A549 (cell line): Measurements from ENCODE around the gene ZNF280A. TPM values are rescaled to one million over a fixed set of nuclear protein-coding genes. Genes with fewer than 3 reads are reported as not detected.

Experiments
- ATAC-seq, 2 experiments: fragments of 200-7000 bp in 1 of 2; fragments of >200 bp in 1 of 2; cut with Nextera tagmentation in 1 of 2; cut with Tn5 transposase in 1 of 2; 3 replicates each; pipeline versions ENCODE4 v1.8.0 to v1.9.1; 2018 to 2020; ENCODE audit warnings: mild to moderate bottlenecking in 1 of 2, moderate library complexity in 1 of 2
- CTCF ChIA-PET: fragments of 300-600 bp; sonication (Branson Sonifier 250); formaldehyde crosslinking; extraction: SDS; loops from one replicate; lab custom pipeline; 2021; ENCODE audit warnings: antibody characterized with exemption, inconsistent platforms; lab: Yijun Ruan, JAX
- POLR2A ChIA-PET: fragments of 350-600 bp; formaldehyde crosslinking; extraction: SDS; loops from one replicate; lab custom pipeline; 2021; ENCODE audit warnings: antibody characterized with exemption, inconsistent platforms; lab: Yijun Ruan, JAX
- DNase-seq, 2 experiments: peaks; one replicate each; pipeline versions ENCODE4 v3.0.0 to v3.0.0-alpha.2; 2011 to 2016; ENCODE audit warnings: low read depth in 1 of 2, low spot score in 1 of 2
- FAIRE-seq: peaks from 2 replicates; lab custom pipeline; 2011; peaks lifted over from hg19 to GRCh38; lab: Jason Lieb, UNC
- H3K27ac ChIP-seq, 2 experiments: fragments of >200 bp; sonication (Bioruptor Twin); formaldehyde crosslinking; 3 replicates each; pipeline ENCODE4 v1.5.1; 2016 to 2017
- H3K4me1 ChIP-seq: fragments of >200 bp; sonication (Bioruptor Twin); formaldehyde crosslinking; 3 replicates; pipeline ENCODE4 v1.6.1; 2016
- H3K4me2 ChIP-seq: fragments of >200 bp; sonication (Bioruptor Twin); formaldehyde crosslinking; 3 replicates; pipeline ENCODE4 v1.6.1; 2016
- H3K4me3 ChIP-seq: fragments of >200 bp; sonication (Bioruptor Twin); formaldehyde crosslinking; 3 replicates; pipeline ENCODE4 v1.5.1; 2016
- H3K9me3 ChIP-seq: fragments of >200 bp; sonication (Bioruptor Twin); formaldehyde crosslinking; 3 replicates; pipeline ENCODE4 v1.6.1; 2016
- EP300 ChIP-seq, 2 experiments: fragments of >200 bp; sonication (Bioruptor Twin); formaldehyde crosslinking; IDR thresholded peaks; 2 replicates in 1 of 2; 3 replicates in 1 of 2; pipeline ENCODE4 v1.6.1; 2016 to 2017
- FOSL2 ChIP-seq, 2 experiments: fragments of 450-650 bp in 1 of 2; fragments of >200 bp in 1 of 2; sonication (Bioruptor Twin) in 1 of 2; formaldehyde crosslinking; IDR thresholded peaks; 2 replicates each; pipeline versions ENCODE4 v1.5.0 to v1.6.1; 2016 to 2020; ENCODE audit warnings: mild to moderate bottlenecking in 1 of 2, moderate library complexity in 1 of 2
- HOXA7 ChIP-seq: fragments of 250-450 bp; sonication (Bioruptor Pico); IDR thresholded peaks from 2 replicates; pipeline ENCODE4 v1.5.0; 2020; ENCODE audit warnings: mild to moderate bottlenecking, moderate library complexity
- HOXB5 ChIP-seq: fragments of 250-450 bp; sonication (Bioruptor Pico); IDR thresholded peaks from 2 replicates; pipeline ENCODE4 v1.5.0; 2020; ENCODE audit warnings: mild to moderate bottlenecking, moderate library complexity
- JUNB ChIP-seq: fragments of >200 bp; sonication (Bioruptor Twin); formaldehyde crosslinking; IDR thresholded peaks from 2 replicates; pipeline ENCODE4 v1.6.1; 2016
- MAZ ChIP-seq: fragments of 150-350 bp; IDR thresholded peaks from 2 replicates; pipeline ENCODE4 v1.6.1; 2014; ENCODE audit warnings: antibody characterized with exemption, low read depth, low read length, borderline replicate concordance
- RAD21 ChIP-seq, 2 experiments: fragments of >200 bp in 1 of 2; sonication (Bioruptor Twin) in 1 of 2; formaldehyde crosslinking in 1 of 2; IDR thresholded peaks in 1 of 2; conservative IDR thresholded peaks in 1 of 2; 2 replicates in 1 of 2; 3 replicates in 1 of 2; pipeline ENCODE4 v1.6.1; 2012 to 2018; ENCODE audit warnings: inconsistent platforms in 1 of 2
- RARB ChIP-seq: fragments of 250-450 bp; sonication (Bioruptor Pico); IDR thresholded peaks from 2 replicates; pipeline ENCODE4 v1.8.0; 2021; ENCODE audit warnings: mild to moderate bottlenecking, moderate library complexity
- REST ChIP-seq: fragments of 200-600 bp; sonication (generic); IDR thresholded peaks from 2 replicates; pipeline ENCODE4 v1.6.1; 2016; ENCODE audit warnings: antibody characterized with exemption, mild to moderate bottlenecking, moderate library complexity
- SREBF2 ChIP-seq: fragments of 450-650 bp; IDR thresholded peaks from 2 replicates; pipeline ENCODE4 v1.6.1; 2014; ENCODE audit warnings: mild to moderate bottlenecking, moderate library complexity
- ZSCAN20 ChIP-seq: fragments of 250-450 bp; sonication (Bioruptor Pico); IDR thresholded peaks from 2 replicates; pipeline ENCODE4 v1.8.0; 2022; ENCODE audit warnings: mild to moderate bottlenecking, moderate library complexity
- WGBS: methylation state at CpG from one replicate; pipeline ENCODE4 v1.1.6; 2017; ENCODE audit errors: missing lambda C conversion rate; 5-methylcytosine and 5-hydroxymethylcytosine counted together
- polyA plus RNA-seq, 4 experiments: library from polyadenylated mRNA; depleted of rRNA in 3 of 4; stranded (reverse); fragments of >200 nt; fragmentation: RNase III in 1 of 4; extraction: RNeasy Plus Mini Kit Qiagen cat#74134 plus additional on column Dnase treatment in 1 of 4; gene quantifications; 2 replicates in 3 of 4; 3 replicates in 1 of 4; pipeline ENCODE4 v1.2.3, GENCODE V29; 2011 to 2017
- TF ChIP-seq, protein P1 (sequence below): fragments of 450-650 bp; IDR thresholded peaks from 2 replicates; pipeline ENCODE4 v1.6.1; 2014; ENCODE audit warnings: antibody characterized with exemption
- TF ChIP-seq, protein P2 (sequence below): IDR thresholded peaks from 2 replicates; pipeline ENCODE4 v1.6.1; 2012
- TF ChIP-seq, protein P3 (sequence below): fragments of 250-450 bp; sonication (Bioruptor Pico); IDR thresholded peaks from 2 replicates; pipeline ENCODE4 v1.5.0; 2020; ENCODE audit warnings: low read depth, mild to moderate bottlenecking, moderate library complexity

Gene ZNF280A
- polyA plus RNA-seq, 2 of the 4 experiments (the other 2 are of a cell fraction): 2.0 to 3.0 TPM

GRCh38 chr22:22553141-22553540 is 33.1 kb upstream of the ZNF280A start:
- ChIA-PET CTCF (no interaction called here), POLR2A (no interaction called here)
- Histone ChIP-seq H3K4me3 (no peak overlapping the region), H3K27ac (no peak overlapping the region), H3K9me3 (no peaks in the 10 kb centered on the region), H3K4me1 (peaks cover 40% of the 10 kb centered on the region; the same call in 2 of the 3 replicates), H3K4me2 (no peak overlapping the region)
- DNase-seq: no peak
- ATAC-seq: no peak
- FAIRE-seq: no peak
- 95% methylated on average over 1 of the region's 1 CpG for WGBS
- TF ChIP-seq HOXA7 (CRISPR knock-in tag) (no peak), RARB (CRISPR knock-in tag) (no peak), SREBF2 (no peak), EP300 (IDR thresholded peaks at IDR 0.05) (no peak), RAD21 (conservative IDR thresholded peaks at IDR 0.05 in 1 of 2, IDR thresholded peaks at IDR 0.05 in 1 of 2) (no peak)
- TF ChIP-seq, protein P1, sequence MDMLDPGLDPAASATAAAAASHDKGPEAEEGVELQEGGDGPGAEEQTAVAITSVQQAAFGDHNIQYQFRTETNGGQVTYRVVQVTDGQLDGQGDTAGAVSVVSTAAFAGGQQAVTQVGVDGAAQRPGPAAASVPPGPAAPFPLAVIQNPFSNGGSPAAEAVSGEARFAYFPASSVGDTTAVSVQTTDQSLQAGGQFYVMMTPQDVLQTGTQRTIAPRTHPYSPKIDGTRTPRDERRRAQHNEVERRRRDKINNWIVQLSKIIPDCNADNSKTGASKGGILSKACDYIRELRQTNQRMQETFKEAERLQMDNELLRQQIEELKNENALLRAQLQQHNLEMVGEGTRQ: no peak
- TF ChIP-seq, protein P2, sequence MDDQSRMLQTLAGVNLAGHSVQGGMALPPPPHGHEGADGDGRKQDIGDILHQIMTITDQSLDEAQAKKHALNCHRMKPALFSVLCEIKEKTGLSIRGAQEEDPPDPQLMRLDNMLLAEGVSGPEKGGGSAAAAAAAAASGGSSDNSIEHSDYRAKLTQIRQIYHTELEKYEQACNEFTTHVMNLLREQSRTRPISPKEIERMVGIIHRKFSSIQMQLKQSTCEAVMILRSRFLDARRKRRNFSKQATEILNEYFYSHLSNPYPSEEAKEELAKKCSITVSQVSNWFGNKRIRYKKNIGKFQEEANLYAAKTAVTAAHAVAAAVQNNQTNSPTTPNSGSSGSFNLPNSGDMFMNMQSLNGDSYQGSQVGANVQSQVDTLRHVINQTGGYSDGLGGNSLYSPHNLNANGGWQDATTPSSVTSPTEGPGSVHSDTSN: no peak

GRCh38 chr22:22552630-22553029 is 32.6 kb upstream of the ZNF280A start:
- FAIRE-seq (no peak), DNase-seq (peak in 1 of 2 experiments; percentile 21), ATAC-seq (0 out of 6 replicates have a peak, but pooled peaks of 1 of the 2 experiments have one; percentile 33)
- peaks cover 40% of the 10 kb centered on the region; the same call in 2 of the 3 replicates for H3K4me1 ChIP-seq
- no peak overlapping the region; the same call in 2 of the 3 replicates for H3K4me2 ChIP-seq
- no peaks in the 10 kb centered on the region for H3K9me3 ChIP-seq
- WGBS: 74% methylated on average over 4 of the region's 4 CpGs
- no peak overlapping the region for H3K27ac ChIP-seq
- TF ChIP-seq JUNB: no peak
- TF ChIP-seq, protein P3, sequence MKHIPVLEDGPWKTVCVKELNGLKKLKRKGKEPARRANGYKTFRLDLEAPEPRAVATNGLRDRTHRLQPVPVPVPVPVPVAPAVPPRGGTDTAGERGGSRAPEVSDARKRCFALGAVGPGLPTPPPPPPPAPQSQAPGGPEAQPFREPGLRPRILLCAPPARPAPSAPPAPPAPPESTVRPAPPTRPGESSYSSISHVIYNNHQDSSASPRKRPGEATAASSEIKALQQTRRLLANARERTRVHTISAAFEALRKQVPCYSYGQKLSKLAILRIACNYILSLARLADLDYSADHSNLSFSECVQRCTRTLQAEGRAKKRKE (CRISPR knock-in tag): no peak
- TF ChIP-seq HOXB5 (CRISPR knock-in tag): no peak
- TF ChIP-seq FOSL2 (IDR thresholded peaks at IDR 0.05): no peak
- no peak for TF ChIP-seq FOSL2 (CRISPR knock-in tag; IDR thresholded peaks at IDR 0.05)
- no peak for TF ChIP-seq HOXA7 (CRISPR knock-in tag)
- no peak for TF ChIP-seq MAZ
- TF ChIP-seq RAD21 (conservative IDR thresholded peaks at IDR 0.05 in 1 of 2, IDR thresholded peaks at IDR 0.05 in 1 of 2): 0 out of 5 replicates have a peak, but pooled peaks of 1 of the 2 experiments have one; percentile 4
- TF ChIP-seq ZSCAN20 (CRISPR knock-in tag): no peak
- TF ChIP-seq REST: no peak
- H3K4me3 ChIP-seq: no peak overlapping the region
- ChIA-PET CTCF (interaction anchor here (0.6 kb wide), 1 partner anchor 693 kb away, joined by 3 read pairs; no protein-coding TSS in a partner anchor), POLR2A (no interaction called here)
